ENCODE results near the gene UHRF1. TPM values are rescaled to one million over a fixed set of nuclear protein-coding genes. Genes with fewer than 3 reads are reported as not detected.
"Not testable (repeated sequence)": the region's sequence is repeated elsewhere in the genome, so short reads cannot be mapped to it uniquely, and the experiment has no call there.

UHRF1 gene
- total RNA-seq, 4 donors from 2014 or later, result 1.7 to 7.2 (median 3.0) TPM

GRCh38 chr19:4935444-4935843, 26.1 kb downstream of the UHRF1 start:
- no peak for TF ChIP-seq CTCF (IDR thresholded peaks at IDR 0.05)
- TF ChIP-seq POLR2A (IDR thresholded peaks at IDR 0.05), result no peak
- Histone ChIP-seq H3K4me1 (no peaks in the 10 kb centered on the region), H3K27ac (no peak overlapping the region), H3K9me3 (no peaks in the 10 kb centered on the region), H3K4me3 (no peak overlapping the region), H3K27me3 (no peaks in the 10 kb centered on the region), H3K36me3 (no peaks in the 10 kb centered on the region)
- WGBS, 2 donors, result 90 to 95% methylated on average over 8 of the region's 8 CpGs
- DNase-seq (ENCODE audit: low spot score in 2 of 2), result no peak

GRCh38 chr19:4937060-4937459, 27.8 kb downstream of the UHRF1 start:
- Histone ChIP-seq H3K36me3 (no peaks in the 10 kb centered on the region), H3K4me1 (no peaks in the 10 kb centered on the region), H3K27ac (no peak overlapping the region), H3K4me3 (no peak overlapping the region), H3K27me3 (no peaks in the 10 kb centered on the region), H3K9me3 (no peaks in the 10 kb centered on the region)
- no peak for DNase-seq (ENCODE audit: low spot score in 2 of 2)
- TF ChIP-seq EP300 (IDR thresholded peaks at IDR 0.05), result no peak
- TF ChIP-seq POLR2A (IDR thresholded peaks at IDR 0.05), result no peak
- TF ChIP-seq CTCF (IDR thresholded peaks at IDR 0.05), result no peak
- WGBS, 2 donors, result 89 to 90% methylated on average over 7 of the region's 7 CpGs

- WGBS, 2 donors, result 92 to 97% methylated on average over 4 of the region's 4 CpGs
- not testable (repeated sequence) for H3K27ac ChIP-seq; H3K9me3 ChIP-seq; H3K36me3 ChIP-seq; H3K27me3 ChIP-seq; DNase-seq (ENCODE audit: low spot score in 2 of 2); H3K4me1 ChIP-seq; H3K4me3 ChIP-seq
Measured at GRCh38 chr19:4938461-4938860, 29.2 kb downstream of the UHRF1 start.

GRCh38 chr19:4939466-4939865, 30.2 kb downstream of the UHRF1 start:
- Histone ChIP-seq H3K4me3 (no peak overlapping the region), H3K27ac (no peak overlapping the region), H3K36me3 (no peaks in the 10 kb centered on the region), H3K27me3 (no peaks in the 10 kb centered on the region), H3K4me1 (no peaks in the 10 kb centered on the region), H3K9me3 (no peaks in the 10 kb centered on the region)
- TF ChIP-seq EP300 (IDR thresholded peaks at IDR 0.05) (no peak), CTCF (IDR thresholded peaks at IDR 0.05) (no peak), POLR2A (IDR thresholded peaks at IDR 0.05) (no peak)
- WGBS, 2 donors, result 87 to 95% methylated on average over 7 of the region's 7 CpGs
- DNase-seq (ENCODE audit: low spot score in 2 of 2), result no peak

- H3K9me3 ChIP-seq, result not testable (repeated sequence)
- WGBS, 2 donors, result 93 to 94% methylated on average over 27 to 32 of the region's 35 CpGs
Measured at GRCh38 chr19:4941638-4942169, 32.4 kb downstream of the UHRF1 start.

GRCh38 chr19:4950650-4951049, 41.3 kb downstream of the UHRF1 start:
- not testable (repeated sequence) for DNase-seq (ENCODE audit: low spot score in 2 of 2); H3K4me1 ChIP-seq; H3K9me3 ChIP-seq; H3K36me3 ChIP-seq; H3K27ac ChIP-seq; H3K4me3 ChIP-seq; H3K27me3 ChIP-seq
- WGBS, 2 donors, result 94 to 95% methylated on average over 23 of the region's 23 CpGs

More at GRCh38 chr19:4941638-4942169, 32.4 kb downstream of the UHRF1 start:
- not testable (repeated sequence) for H3K4me1 ChIP-seq; H3K36me3 ChIP-seq; H3K27me3 ChIP-seq; DNase-seq (ENCODE audit: low spot score in 2 of 2); H3K4me3 ChIP-seq; H3K27ac ChIP-seq

GRCh38 chr19:4951656-4952055, 42.4 kb downstream of the UHRF1 start:
- TF ChIP-seq EP300 (IDR thresholded peaks at IDR 0.05) (no peak), POLR2A (IDR thresholded peaks at IDR 0.05) (no peak), CTCF (IDR thresholded peaks at IDR 0.05) (no peak)
- Histone ChIP-seq H3K27ac (no peak overlapping the region), H3K4me1 (no peaks in the 10 kb centered on the region), H3K9me3 (no peaks in the 10 kb centered on the region), H3K4me3 (no peak overlapping the region), H3K27me3 (no peaks in the 10 kb centered on the region), H3K36me3 (peaks cover 0 to 8% (median 0%) of the 10 kb centered on the region in 3 donors)
- no peak for DNase-seq (ENCODE audit: low spot score in 2 of 2)
- WGBS, 2 donors, result 74 to 78% methylated on average over 11 of the region's 11 CpGs
